BE2C (cell line): ENCODE results near the gene HIVEP3.

Experiments used
- DNase-seq: peaks from one replicate; pipeline ENCODE4 v3.0.0-alpha.2; 2020
- H3K27me3 ChIP-seq: fragments of 250-450 bp; sonication (Bioruptor Pico); 2 replicates; pipeline ENCODE4 v1.5.1; 2020; ENCODE audit warnings: mild to moderate bottlenecking
- H3K36me3 ChIP-seq: fragments of 250-450 bp; sonication (Bioruptor Pico); 2 replicates; pipeline ENCODE4 v1.5.1; 2020; ENCODE audit warnings: mild to moderate bottlenecking
- H3K4me1 ChIP-seq: fragments of 250-450 bp; sonication (Bioruptor Pico); 2 replicates; pipeline ENCODE4 v1.5.1; 2020
- H3K4me3 ChIP-seq: 2 replicates; pipeline ENCODE4 v1.5.1; 2011; ENCODE audit warnings: low read depth, low read length
- H3K9me3 ChIP-seq: fragments of 250-450 bp; sonication (Bioruptor Pico); 2 replicates; pipeline ENCODE4 v1.5.1; 2020
- TF ChIP-seq, protein P1 (sequence below): IDR thresholded peaks from 2 replicates; pipeline ENCODE4 v1.5.1; 2012; ENCODE audit warnings: mild to moderate bottlenecking, low read depth, low read length

Gene HIVEP3

DNA sequence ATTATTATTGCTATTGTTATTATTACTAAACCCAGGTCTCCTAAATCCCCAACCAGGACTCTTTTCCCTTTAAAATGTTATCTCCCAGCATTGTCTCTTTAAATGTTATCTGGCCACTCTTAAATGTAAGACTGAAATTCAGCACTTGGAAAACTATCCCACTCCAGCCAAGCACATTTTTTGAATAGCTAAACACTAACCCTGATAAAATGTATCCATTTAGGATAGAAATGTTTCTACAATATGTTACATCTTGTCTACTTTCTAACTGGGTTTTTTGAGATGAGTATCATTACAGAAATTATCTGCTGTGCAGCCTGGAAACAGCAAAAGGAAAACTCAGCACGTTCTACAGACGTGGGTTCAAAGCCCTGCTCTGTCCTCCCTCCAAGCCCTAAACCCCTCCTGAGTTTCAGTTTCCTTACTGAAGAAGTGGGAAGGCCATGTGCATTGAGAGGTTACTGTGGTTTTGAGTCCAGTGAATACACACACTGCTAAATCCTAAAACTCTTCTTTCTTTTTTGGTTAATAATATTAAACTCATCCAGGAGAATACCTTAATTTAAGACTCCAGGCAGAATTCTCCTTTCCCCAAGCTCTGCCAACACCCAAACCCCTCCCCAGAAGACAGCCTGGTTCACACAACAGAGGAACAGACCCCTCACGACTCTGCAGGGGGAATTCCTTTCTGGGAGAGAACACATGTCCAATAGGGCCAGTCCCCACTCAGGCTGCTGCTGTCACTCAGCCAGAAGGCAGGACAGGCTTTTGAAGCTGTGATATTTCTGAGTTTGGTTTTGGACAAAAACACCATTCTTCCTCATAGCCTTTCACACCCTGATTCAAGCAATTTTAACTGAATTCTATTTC is 41.9 kb downstream of the HIVEP3 start:
- TF ChIP-seq, protein P1, sequence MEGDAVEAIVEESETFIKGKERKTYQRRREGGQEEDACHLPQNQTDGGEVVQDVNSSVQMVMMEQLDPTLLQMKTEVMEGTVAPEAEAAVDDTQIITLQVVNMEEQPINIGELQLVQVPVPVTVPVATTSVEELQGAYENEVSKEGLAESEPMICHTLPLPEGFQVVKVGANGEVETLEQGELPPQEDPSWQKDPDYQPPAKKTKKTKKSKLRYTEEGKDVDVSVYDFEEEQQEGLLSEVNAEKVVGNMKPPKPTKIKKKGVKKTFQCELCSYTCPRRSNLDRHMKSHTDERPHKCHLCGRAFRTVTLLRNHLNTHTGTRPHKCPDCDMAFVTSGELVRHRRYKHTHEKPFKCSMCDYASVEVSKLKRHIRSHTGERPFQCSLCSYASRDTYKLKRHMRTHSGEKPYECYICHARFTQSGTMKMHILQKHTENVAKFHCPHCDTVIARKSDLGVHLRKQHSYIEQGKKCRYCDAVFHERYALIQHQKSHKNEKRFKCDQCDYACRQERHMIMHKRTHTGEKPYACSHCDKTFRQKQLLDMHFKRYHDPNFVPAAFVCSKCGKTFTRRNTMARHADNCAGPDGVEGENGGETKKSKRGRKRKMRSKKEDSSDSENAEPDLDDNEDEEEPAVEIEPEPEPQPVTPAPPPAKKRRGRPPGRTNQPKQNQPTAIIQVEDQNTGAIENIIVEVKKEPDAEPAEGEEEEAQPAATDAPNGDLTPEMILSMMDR, result no peak
- H3K9me3 ChIP-seq, result no peaks in the 10 kb centered on the region
- H3K4me1 ChIP-seq, result no peaks in the 10 kb centered on the region
- no peaks in the 10 kb centered on the region for H3K36me3 ChIP-seq
- DNase-seq, result no peak
- H3K4me3 ChIP-seq, result no peak overlapping the region
- H3K27me3 ChIP-seq, result no peaks in the 10 kb centered on the region

DNA sequence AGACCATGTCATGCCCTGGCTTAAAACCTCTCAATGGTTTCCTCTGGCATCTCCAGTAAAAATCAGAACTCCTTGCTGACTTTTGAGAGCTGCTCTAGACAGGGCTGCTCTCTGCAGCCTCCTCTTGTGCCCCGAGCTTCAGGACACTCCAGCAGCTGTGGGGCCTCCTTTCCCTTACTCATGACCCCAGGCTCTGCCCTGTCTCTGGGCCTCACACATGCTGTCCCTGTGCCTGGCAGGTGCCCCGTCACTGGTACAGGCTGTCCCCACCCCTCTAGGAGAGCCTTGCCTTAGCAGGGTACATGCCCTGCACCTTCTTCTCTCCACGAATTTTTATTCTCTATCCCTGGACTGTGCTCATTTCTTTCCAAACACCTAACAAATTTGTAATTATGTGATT is 43.2 kb downstream of the HIVEP3 start:
- TF ChIP-seq, protein P1, result no peak
- Histone ChIP-seq H3K4me1 (no peaks in the 10 kb centered on the region), H3K9me3 (no peaks in the 10 kb centered on the region), H3K36me3 (no peaks in the 10 kb centered on the region), H3K4me3 (no peak overlapping the region), H3K27me3 (no peaks in the 10 kb centered on the region)
- no peak for DNase-seq

DNA sequence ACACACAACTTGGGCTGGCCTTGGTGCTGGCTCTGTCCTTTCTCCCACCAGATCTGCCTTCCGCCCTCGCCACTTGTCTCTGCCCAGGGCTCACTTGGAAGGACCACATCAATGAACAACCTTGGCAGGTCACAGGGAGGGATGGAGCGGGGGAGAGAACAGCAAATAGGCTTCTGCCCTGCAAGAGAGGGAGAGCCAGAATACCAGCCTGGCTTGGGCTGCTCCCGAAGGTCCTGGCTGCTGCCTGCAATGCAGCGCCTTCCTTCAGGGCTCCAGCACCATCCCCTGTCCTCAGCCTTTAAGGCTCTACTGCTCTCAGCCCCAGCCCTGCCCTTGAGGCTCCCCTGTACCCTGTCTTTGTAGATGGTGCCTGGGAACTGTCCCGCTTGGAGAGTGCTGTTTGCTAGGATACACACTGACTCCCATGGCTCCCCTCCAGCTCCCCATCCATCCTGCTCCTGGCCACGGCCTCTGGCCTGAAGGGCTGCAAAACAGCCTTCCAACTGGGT is 43.8 kb downstream of the HIVEP3 start:
- TF ChIP-seq, protein P1, result no peak
- no peaks in the 10 kb centered on the region for H3K27me3 ChIP-seq
- no peaks in the 10 kb centered on the region for H3K9me3 ChIP-seq
- H3K4me1 ChIP-seq, result no peaks in the 10 kb centered on the region
- no peak for DNase-seq
- no peak overlapping the region for H3K4me3 ChIP-seq
- H3K36me3 ChIP-seq, result no peaks in the 10 kb centered on the region

DNA sequence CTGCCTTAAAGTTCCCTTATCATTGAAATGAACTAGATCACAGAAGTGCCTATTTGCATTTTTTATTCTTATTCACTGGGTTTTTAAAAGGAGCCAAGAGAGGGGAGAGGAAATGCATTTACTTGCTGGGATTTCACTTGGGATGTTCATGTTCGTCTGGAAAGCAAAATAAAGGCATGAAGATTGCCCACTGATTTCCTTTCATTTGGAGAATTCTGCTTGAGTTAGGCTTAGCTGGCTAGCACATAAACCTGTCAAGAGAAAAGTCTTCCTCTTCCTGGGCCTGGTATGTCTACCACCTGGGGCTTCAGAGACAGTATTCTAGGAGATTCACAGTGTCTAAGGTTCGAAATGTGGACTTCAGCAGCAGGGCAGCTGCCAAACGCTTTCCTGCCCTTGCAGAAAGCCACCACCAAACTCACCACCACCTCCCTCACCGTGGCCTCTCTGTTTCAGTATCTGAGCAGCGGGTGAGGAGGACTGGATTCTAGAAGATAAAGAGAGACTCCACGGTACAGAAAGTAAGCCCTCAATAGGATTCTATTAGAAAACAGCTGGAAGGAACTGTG is 44.5 kb downstream of the HIVEP3 start:
- Histone ChIP-seq H3K27me3 (no peaks in the 10 kb centered on the region), H3K36me3 (no peaks in the 10 kb centered on the region), H3K9me3 (no peaks in the 10 kb centered on the region), H3K4me1 (no peaks in the 10 kb centered on the region), H3K4me3 (no peak overlapping the region)
- DNase-seq, result no peak
- TF ChIP-seq, protein P1, result no peak

DNA sequence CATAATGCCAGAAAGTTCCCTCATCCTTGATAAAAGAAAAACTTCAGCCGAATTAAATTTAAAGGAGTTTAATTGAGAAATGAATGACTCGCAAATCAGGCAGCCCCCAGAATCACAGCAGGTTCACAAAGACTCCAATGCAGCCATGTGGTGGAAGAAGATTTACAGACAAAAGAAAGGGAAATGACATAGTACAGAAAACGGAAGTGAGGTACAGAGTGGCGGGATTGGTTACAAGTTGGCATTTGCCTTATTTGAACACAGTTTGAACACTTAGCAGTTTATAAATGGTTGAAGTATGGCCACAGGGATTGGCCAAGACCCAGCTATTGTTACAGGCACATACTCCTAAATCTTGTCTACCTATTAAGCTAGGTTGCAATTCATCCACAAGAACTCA is 46.6 kb downstream of the HIVEP3 start:
- no peaks in the 10 kb centered on the region for H3K9me3 ChIP-seq
- H3K27me3 ChIP-seq, result no peaks in the 10 kb centered on the region
- H3K36me3 ChIP-seq, result no peaks in the 10 kb centered on the region
- no peak overlapping the region for H3K4me3 ChIP-seq
- TF ChIP-seq, protein P1, result no peak
- no peak for DNase-seq
- no peaks in the 10 kb centered on the region for H3K4me1 ChIP-seq

DNA sequence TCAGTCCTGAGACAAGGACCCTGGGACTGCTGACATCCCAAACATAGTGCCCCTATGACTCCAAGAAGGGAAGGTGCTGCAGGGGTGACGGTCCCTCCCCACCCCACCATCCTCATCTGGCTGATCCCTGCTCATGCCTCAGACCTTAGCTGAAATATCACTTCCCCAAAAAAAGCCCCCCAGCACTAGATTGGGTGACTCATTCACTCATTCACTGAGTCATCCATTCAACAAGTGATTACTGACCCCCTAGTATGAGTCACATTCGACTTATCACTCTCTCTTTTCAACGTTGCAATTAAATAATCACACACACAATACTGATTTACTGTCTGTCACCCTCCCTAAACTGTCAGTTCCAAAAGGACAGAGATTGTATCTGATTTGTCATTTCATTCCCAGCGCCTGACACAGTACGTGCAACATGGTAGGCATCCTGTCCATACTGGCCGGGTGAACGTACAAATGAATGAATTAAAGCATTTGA is 48.6 kb downstream of the HIVEP3 start:
- no peak for DNase-seq
- Histone ChIP-seq H3K36me3 (no peaks in the 10 kb centered on the region), H3K27me3 (no peaks in the 10 kb centered on the region), H3K9me3 (no peaks in the 10 kb centered on the region), H3K4me1 (no peaks in the 10 kb centered on the region), H3K4me3 (no peak overlapping the region)
- TF ChIP-seq, protein P1, result no peak
